H1 (cell line): ENCODE results near the gene KIAA0930. TPM values are rescaled to one million over a fixed set of nuclear protein-coding genes. Genes with fewer than 3 reads are reported as not detected.

Source experiments
- CHD2 ChIP-seq: IDR thresholded peaks from 2 replicates; pipeline ENCODE4 v1.6.1; 2012; ENCODE audit warnings: low read length, improper control_type of control experiment
- KDM1A ChIP-seq: fragments of 200-600, 300-600 bp; sonication (generic); IDR thresholded peaks from 2 replicates; pipeline ENCODE4 v1.7.1; 2016; ENCODE audit warnings: mild to moderate bottlenecking, low read length, borderline replicate concordance
- NANOG ChIP-seq: IDR thresholded peaks from 2 replicates; pipeline ENCODE4 v1.6.1; 2011; ENCODE audit warnings: low read length, low read depth, mild to moderate bottlenecking, inconsistent platforms; ENCODE audit not compliant: insufficient read depth, poor library complexity, severe bottlenecking
- SIN3A ChIP-seq, 2 experiments: IDR thresholded peaks in 1 of 2; conservative IDR thresholded peaks in 1 of 2; 2 replicates each; pipeline ENCODE4 v1.6.1; 2011 to 2012; ENCODE audit warnings: low read length in 2 of 2, improper control_type of control experiment in 1 of 2, low read depth in 1 of 2, mild to moderate bottlenecking in 1 of 2
- polyA plus RNA-seq, 7 experiments: library from polyadenylated mRNA; depleted of rRNA in 3 of 7; stranded (reverse) in 5 of 7; unstranded in 2 of 7; fragments of >200 nt in 5 of 7; fragments of 200-250 nt in 2 of 7; gene quantifications; 1 replicate in 5 of 7; 2 replicates in 1 of 7; 4 replicates in 1 of 7; pipeline versions ENCODE4 v1.2.1 to v1.2.3, GENCODE V29; 2011 to 2013; ENCODE audit warnings: missing spikeins in 2 of 7, mixed read lengths in 2 of 7
- total RNA-seq: library from RNA; stranded (reverse); fragmentation: NEBNext Ultra II Directional; extraction: Animal tissue kit (Norgen Biotek cat#: 25700); gene quantifications from 2 replicates; pipeline ENCODE4 v1.2.1, GENCODE V29; 2021
- TF ChIP-seq, protein P1 (sequence below): IDR thresholded peaks from 2 replicates; pipeline ENCODE4 v1.6.1; 2012; ENCODE audit warnings: inconsistent platforms

The KIAA0930 gene
- total and polyA plus RNA-seq, 2 of the 8 experiments (the other 6 are each of a cell fraction or from before 2014, with no cell fraction given), result 61.9 to 66.1 TPM

DNA sequence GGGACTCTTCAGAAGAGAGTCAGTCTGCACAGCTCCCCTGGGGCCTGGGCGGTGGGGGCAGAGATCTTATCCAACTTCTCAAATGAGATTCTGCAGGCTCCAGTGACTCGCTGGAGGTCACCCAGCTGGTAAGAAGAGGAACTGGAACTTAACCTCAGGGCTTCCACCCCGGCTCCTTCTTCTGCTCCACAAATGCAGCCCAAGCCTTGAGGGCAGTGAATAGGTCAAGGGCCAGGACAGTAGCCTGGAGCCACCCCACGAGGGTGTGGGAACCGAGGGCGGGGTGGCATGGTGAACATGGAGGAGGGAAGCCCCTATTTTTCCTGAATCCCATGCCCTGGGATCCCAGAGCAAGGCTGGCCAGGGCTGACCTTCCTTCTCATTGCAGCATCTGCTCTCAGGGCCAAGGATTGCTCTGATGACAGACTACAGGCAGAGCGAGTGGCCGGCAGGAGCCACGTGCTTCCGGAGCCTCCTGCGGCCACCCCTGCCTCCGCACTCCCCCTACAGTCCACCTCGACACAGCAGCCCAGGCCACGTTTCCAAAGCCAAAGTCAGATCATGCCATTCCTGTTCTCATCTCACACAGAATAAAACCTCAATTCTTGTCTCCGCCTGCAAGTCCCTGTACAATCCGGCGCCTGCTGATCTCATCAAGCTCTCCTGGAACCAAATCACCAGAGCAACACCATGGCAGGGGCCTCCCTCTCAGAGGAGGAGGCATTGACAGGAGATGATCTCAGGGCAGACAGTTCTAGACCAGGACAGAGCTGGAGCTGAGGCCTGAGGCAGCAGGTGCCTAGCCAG, 23.0 kb upstream of the KIAA0930 start (continued):
- TF ChIP-seq CHD2 (no peak), NANOG (no peak), SIN3A (conservative IDR thresholded peaks at IDR 0.05 in 1 of 2, IDR thresholded peaks at IDR 0.05 in 1 of 2; ENCODE audit: low read depth in 1 of 2, low read length in 2 of 2) (peak; percentile 81 to 93; a peak in 3 of 4 replicates), KDM1A (no peak)
- TF ChIP-seq, protein P1, sequence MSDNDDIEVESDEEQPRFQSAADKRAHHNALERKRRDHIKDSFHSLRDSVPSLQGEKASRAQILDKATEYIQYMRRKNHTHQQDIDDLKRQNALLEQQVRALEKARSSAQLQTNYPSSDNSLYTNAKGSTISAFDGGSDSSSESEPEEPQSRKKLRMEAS, result peak; percentile 99
